HG03460 (cell line): Measurements from ENCODE around the gene FDXACB1.

Experiments
- ATAC-seq: cut with Tn5 transposase; IDR thresholded peaks from one replicate; pipeline ENCODE4 v1.9.1; 2021; ENCODE audit not compliant: unreplicated experiment

FDXACB1 gene

DNA sequence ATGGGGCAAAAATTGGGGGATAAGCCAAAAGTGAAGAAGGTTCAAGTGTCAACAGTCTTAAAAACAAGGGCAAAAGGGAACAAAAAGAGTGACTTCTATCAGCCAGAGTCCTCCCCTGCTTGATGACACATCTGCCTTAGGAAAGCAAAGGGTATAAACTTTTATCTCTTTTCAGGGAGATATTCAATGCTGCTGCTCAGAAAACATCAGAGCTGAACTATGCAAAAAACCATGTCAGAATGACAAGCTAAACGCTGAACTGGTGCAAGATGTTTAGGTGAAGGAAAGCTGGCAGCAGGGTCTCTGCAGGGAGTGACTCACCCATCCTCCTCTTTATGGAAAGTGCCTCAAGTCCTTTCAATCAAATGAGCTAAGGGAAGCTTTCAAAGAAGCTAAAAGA lies 32.3 kb downstream of the FDXACB1 start:
- ATAC-seq: no peak

DNA sequence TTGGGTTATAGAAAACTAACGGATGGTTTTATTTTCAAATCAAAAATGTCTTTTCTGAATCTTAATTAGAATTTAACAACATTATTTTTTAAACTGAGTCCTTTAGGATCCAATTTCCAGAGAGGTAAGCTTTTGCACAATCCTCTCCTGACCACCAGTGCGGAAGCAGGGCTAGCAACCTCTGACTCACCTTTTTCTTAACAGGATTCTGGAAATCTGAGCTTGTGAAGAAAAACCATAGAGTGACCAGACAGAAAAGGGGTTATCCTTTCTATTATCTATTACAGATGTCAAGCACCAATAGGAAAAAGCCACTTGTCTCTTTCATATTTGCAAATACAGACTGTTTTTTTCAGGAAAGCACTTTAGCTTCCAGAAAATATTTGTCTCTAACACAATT lies 32.9 kb downstream of the FDXACB1 start:
- no peak for ATAC-seq

DNA sequence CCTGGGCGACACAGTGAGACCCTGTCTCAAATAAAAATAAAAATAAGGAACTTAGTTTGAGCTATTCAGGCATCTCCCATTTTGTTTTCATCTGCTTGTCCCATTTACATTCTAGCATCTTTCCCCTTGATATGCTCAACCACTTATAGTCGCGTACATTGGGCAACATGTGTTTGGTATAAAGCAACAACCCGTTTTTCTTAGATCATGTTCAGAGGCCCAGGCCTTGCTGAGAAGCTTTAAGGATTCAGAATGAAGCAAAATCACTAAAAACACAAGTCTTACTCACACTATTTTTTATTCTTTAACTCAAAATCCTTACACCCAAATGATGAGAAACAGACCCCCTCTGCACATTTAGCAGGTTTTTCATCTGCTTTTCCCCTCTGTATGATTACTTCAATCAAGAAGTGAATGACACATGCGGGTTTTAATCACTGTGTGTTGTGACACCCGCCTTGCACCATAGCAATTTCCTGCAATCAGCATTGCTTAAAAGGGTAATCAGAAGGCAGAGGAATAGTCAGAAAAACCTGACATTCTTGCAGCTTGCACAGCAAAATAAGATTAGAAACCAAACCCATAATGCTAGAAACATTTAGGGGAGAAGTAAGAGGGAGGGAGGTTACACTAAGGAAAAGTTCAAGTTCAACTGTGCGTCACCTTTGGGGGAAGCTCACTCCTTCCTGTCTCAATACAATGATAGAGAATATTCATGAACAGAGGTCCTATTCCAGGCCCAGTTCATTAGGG lies 33.5 kb downstream of the FDXACB1 start:
- no peak for ATAC-seq

DNA sequence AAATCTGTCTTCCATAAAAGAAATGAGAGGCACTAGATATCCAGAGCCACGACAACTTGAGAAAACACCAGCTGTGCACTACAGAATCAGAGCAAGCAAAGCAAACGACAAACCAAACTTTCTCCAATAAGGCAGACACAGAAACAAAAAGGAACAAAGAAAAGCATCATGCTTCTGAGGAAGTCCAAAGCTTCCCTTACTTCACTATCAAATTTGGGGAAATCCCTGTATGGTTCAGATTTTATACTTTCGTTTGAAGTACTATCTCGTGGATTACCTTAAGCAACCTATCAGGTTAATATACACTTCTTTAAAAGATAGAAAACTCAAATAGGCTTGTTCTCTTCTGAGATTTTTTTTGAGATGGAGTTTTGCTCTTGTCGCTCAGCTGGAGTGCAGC lies 35.3 kb downstream of the FDXACB1 start:
- ATAC-seq: no peak

DNA sequence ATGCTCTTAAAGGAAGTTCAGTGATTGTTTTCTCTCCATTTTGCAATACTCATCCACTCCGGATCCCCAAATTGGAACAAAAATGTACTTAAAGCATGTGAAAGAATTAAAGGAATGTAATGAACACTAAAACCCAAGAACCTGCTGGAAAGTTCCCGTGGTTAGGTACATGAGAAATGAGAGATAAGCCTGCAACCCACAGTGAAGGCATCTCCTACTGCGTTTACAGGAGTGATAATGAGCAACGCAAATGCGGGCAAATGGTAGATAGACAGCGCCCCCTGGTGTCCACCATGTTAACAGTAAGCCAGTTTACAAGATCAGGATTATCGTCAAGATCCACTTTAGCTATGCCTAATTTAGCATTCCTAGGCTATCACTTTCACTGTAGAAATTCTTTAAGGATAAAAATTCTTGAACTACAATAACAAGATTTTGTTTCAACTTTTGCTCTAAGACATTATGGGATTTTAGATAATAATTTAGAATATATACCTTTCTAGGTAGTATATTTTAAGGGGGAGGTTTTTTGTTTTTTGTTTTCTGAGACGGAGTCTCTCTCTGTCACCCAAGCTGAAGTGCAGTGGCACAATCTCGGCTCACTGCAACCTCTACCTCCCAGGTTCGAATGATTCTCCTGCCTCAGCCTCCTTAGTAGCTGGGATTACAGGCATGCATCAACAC lies 37.5 kb downstream of the FDXACB1 start:
- ATAC-seq: peak; percentile 41

DNA sequence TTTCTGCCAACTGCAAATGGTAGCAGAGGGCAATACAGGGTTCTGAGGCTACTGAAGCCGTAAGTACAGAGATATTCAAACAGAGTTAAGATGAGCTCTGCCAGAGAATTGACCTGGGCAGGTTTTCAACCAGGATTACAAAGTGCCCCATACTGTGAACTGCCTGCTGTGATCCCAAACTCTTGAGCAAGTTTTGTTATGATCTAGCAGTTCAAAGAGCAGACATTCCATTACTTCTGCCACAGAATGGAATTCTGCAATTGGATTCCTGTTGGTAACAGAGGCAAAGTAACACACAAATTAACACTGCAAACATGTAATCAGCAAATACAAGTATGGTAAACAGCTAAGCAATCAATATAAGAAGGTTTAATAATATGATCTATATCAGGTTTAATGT lies 38.8 kb downstream of the FDXACB1 start:
- no peak for ATAC-seq

DNA sequence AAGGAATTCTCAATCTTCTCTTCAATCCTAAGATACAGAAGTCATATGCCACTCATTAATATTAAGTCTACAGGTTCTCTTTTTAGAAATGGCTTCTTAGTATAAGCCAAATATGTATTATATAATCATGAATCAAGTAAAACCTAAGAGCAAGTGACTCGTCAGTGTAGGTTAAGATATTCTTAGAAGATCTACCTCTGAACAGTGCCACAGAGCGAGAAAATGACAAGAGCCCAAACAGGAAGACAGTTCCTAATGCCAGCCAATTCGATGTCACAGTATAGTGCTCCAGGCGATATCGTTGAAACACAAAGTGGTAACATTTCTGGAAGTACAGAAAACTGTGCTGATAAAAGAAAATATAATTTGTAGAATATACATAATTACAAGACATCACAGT lies 40.9 kb downstream of the FDXACB1 start:
- ATAC-seq: no peak

DNA sequence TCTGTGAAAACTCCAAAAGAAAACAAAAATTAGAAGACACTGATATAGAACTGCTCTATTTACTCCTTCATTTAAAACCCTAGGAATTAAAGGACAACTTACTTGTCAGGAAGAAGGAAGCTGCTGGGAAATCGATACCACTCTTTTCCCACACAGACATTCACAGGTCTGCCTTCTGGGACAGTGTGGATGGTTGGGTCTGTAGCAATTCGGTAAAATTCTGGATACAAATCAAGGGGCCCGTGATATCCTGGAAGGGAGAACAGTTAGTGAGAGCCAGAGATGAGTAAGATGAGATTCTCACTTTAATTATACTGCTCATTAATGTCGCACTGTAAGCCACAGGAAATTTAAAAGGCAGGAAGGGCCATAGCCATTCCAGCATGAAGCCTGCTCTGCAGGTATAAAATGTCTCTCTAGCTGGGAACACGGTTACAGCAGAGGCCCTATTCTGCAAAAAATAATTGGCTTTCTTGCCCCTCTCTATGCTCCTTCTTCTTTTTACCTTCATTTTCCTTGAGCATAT lies 41.5 kb downstream of the FDXACB1 start:
- ATAC-seq: no peak

DNA sequence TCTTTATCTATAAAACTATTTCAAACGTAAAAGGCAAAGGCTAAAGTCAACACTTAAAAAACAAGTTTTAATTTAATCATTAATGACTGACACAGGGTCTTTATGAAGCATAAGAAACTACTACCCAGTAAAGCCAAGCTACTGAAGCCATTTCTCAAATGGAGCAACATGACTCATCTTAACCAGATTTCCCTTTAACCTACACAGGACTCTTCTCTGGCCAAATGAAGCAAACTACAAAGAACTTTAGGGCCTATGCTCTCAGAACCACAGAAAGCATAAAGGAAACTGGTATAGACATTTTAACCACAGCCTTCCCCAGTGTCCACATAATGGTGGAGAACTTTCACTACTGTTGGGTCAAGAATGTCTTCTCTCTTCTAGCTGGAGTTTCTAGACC lies 42.2 kb downstream of the FDXACB1 start:
- peak; percentile 81 for ATAC-seq

DNA sequence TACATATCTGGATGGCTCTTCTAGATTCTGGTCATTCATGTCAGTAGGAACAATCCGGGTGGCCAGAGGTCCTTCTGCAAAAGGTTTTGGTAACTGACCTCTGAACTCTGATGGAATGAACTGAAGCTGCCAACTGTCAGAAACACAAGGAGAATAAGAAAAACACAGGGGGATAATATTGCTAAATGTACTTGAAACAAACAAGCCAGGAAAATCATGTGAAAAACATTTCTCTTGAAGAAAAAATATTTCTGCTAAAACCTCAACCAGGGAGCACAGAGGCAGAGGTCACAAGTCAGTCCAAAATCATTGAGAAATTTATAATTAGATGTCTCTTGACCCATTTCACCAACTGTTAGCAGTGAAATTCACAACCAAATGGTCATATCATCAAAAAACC lies 42.8 kb downstream of the FDXACB1 start:
- ATAC-seq: no peak

DNA sequence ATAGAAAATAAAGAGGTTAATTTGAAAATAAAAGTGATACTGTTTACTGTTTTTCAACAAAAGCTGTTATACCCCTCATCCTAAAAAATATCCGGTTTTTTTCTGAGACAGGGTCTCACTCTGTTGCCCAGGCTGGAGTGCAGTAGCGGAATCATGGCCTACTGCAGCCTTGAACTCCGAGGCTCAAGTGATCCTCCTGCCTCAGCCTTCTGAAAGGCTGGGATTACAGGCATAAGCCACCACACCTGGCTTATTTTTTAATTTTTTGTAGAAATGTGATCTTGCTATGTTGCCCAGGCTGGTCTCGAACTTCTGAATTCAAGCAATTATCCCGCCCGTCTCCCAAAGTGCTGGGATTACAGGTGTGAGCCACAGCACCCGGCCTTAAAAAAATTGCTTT lies 43.3 kb downstream of the FDXACB1 start:
- ATAC-seq: no peak

DNA sequence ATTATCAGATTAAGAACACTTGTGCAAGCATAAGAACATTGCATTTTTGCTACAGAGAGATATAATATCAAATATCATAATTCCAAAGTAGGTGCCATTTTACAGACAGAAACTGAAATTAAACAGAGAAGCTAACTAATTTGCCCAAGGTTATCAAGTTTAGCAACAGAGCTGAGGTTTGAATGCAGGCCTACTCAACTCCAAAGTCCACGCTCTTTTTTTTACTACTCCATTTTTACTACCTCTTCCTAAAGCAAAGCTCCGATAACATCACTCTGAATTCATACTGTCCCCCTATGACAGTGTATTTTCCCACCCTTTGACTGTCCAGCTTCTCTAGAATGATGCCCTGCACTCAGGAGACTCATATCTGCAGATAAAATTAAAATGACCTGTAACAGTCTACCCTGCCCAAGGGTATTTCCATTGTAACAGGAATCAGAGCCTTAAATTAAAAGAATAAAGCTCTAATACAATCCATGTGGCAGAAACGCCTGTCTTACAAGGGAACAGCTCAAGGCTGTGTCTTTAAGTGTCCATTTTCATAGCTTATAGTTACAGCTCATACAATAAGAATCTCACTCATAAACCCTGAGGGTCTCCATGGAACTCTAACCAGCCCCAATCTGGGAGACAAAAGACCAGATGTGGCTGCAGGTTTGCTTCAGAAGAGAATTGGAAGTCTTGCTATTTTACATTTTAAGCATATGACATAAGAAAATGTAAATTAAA lies 44.4 kb downstream of the FDXACB1 start:
- ATAC-seq: no peak

DNA sequence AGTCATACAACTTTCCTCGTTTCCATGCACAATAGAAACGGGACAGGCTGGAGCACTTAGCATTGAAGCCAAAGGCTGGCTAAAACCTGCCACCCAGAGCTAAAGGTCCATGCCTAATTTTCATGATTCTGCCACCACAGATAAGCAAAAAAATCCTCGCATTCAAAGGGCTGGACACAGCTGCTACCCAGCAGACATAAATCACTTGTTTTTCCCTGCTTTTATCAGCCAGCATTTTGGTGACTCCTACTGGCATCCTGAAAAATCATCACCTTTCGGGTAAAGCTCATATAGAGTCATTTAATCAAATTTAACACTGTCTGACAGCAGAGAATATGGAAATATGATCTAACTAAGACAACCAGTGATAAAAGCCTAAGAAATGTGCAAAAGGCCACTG lies 45.4 kb downstream of the FDXACB1 start:
- no peak for ATAC-seq

DNA sequence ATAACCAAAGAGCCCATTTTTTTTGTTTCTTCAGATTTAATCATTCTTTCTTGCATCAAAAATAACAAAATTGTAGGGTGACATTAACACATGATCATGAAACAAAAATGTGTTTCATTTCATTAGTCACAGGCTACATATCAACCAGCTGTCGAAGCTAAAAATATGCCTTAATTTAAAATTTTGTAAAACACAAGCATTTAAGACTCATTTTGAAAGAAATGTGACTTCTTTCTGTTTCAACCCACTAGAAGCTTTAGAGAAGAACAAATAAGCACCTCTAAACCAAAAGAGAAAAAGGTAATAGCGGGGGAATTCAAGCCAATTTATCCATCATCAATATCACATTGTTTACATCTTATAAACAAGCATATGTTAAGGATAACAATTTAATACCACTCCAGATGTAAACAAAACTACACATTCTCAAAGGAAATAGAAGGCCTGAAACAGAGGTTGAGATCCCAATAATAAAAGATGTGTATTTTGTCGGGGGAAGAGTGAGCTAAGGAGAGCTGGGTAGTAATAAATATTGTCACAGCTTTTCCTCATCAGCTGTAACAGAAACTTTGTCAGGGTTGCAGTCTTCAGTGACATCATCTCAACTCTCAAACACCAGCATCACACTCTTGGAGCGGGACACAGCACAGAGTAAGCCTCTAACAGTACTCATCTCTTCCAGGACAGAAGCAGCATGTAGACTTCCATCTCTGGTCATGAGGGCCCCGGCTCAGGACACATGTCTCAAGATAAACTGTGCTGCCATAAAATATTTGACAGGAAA lies 49.6 kb downstream of the FDXACB1 start:
- ATAC-seq: peak; percentile 85

DNA sequence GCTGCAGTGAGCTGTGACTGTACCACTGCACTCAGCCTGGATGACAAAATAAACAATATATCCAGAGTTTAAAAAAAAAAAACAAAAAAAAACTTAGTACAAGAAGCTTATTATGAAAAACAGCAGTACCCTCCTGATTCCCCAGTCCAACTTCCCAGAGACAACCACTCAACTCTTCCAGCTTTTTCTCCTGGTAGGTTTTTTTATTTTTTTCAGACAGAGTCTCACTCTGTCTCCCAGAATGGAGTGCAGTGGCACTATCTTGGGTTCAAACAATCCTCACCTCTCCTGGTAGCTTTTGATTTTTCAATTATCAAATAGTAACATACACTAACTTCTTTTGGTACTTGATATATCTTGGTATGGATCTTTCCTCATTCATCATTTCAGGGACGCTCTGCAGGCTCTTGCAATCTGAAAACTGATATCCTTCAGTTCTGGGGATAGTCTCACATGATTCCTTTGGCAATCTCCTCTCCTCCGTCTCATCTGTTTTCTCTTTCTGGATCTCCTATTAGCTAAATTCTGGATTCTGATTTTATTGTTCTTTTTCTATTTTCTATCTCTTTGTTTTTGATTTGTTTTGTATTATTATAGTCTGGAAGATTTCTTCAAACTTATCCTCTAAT lies 52.5 kb downstream of the FDXACB1 start:
- ATAC-seq: no peak
